Caco-2 (cell line): ENCODE data around the gene KLHL22. TPM values are rescaled to one million over a fixed set of nuclear protein-coding genes. Genes with fewer than 3 reads are reported as not detected.

ENCODE experiments used
- BruUV-seq: library from RNA; stranded (reverse); fragments of 400-500 nt; replicated peaks from 2 replicates; lab custom pipeline; 2021; lab: Mats Ljungman, UMichigan
- CTCF ChIA-PET: fragments of 300-600 bp; sonication (Branson Sonifier 250); formaldehyde crosslinking; loops from one replicate; lab custom pipeline; 2022; ENCODE audit warnings: antibody characterized with exemption; lab: Charles Lee
- POLR2A ChIA-PET: fragments of 300-600 bp; sonication (Branson Sonifier 250); formaldehyde crosslinking; loops from one replicate; lab custom pipeline; 2022; ENCODE audit warnings: antibody characterized with exemption; lab: Charles Lee
- DNase-seq, 2 experiments: peaks; one replicate each; pipeline versions ENCODE4 v3.0.0 to v3.0.0-alpha.2; 2020 to 2022
- H3K27me3 ChIP-seq: replicated peaks from 2 replicates; pipeline ENCODE4 v1.6.0; 2011; ENCODE audit warnings: low read length; ENCODE audit not compliant: control insufficient read depth, insufficient read depth
- H3K36me3 ChIP-seq: 2 replicates; pipeline ENCODE4 v1.5.1; 2011; ENCODE audit warnings: low read length; ENCODE audit not compliant: control insufficient read depth, insufficient read depth
- H3K4me1 ChIP-seq: fragments of 250-450 bp; sonication (Bioruptor Pico); 2 replicates; pipeline ENCODE4 v1.5.1; 2020; ENCODE audit warnings: mild to moderate bottlenecking
- H3K4me3 ChIP-seq: 2 replicates; pipeline ENCODE4 v1.5.1; 2011; ENCODE audit warnings: low read depth, mild to moderate bottlenecking, control low read depth, low read length
- H3K9me3 ChIP-seq: fragments of 250-450 bp; sonication (Bioruptor Pico); 2 replicates; pipeline ENCODE4 v1.5.1; 2020; ENCODE audit warnings: mild to moderate bottlenecking, moderate library complexity
- H3K27ac Mint-ChIP-seq: one replicate; pipeline ENCODE4 v1.8.0; 2022; ENCODE audit warnings: mixed read lengths; ENCODE audit not compliant: unreplicated experiment
- H3K27me3 Mint-ChIP-seq: one replicate; pipeline ENCODE4 v1.8.0; 2022; ENCODE audit warnings: mixed read lengths; ENCODE audit not compliant: insufficient read depth, unreplicated experiment
- H3K36me3 Mint-ChIP-seq: one replicate; pipeline ENCODE4 v1.8.0; 2022; ENCODE audit warnings: mild to moderate bottlenecking, mixed read lengths; ENCODE audit not compliant: insufficient read depth, unreplicated experiment
- H3K4me1 Mint-ChIP-seq: one replicate; pipeline ENCODE4 v1.8.0; 2022; ENCODE audit warnings: low read depth, mixed read lengths; ENCODE audit not compliant: unreplicated experiment
- H3K4me3 Mint-ChIP-seq: one replicate; pipeline ENCODE4 v1.8.0; 2022; ENCODE audit warnings: mild to moderate bottlenecking, moderate library complexity, mixed read lengths; ENCODE audit not compliant: unreplicated experiment
- H3K9me3 Mint-ChIP-seq: one replicate; pipeline ENCODE4 v1.8.0; 2022; ENCODE audit warnings: mixed read lengths; ENCODE audit not compliant: unreplicated experiment
- CTCF ChIP-seq, 2 experiments: fragments of 200-600 bp in 1 of 2; IDR thresholded peaks; 1 replicate in 1 of 2; 2 replicates in 1 of 2; pipeline versions ENCODE4 v1.5.1 to v1.8.0; 2011 to 2022; ENCODE audit warnings: antibody characterized with exemption in 1 of 2, control low read depth in 1 of 2, inconsistent platforms in 1 of 2, low read depth in 1 of 2, low read length in 1 of 2, mild to moderate bottlenecking in 1 of 2, moderate library complexity in 1 of 2; ENCODE audit not compliant: insufficient read depth in 1 of 2, severe bottlenecking in 1 of 2, unreplicated experiment in 1 of 2
- intact Hi-C: fragments of 100-400 bp; cut with micrococcal nuclease; formaldehyde crosslinking; loops from one replicate; pipeline ENCODE4 v1.10.0; 2022; ENCODE audit not compliant: unreplicated experiment
- total RNA-seq: library from RNA; stranded (reverse); gene quantifications from 2 replicates; pipeline ENCODE4 v1.2.3, GENCODE V29; 2022

The KLHL22 gene
- total RNA-seq, 1 experiment from 2014 or later = 24.4 TPM

- BruUV-seq = no TSS peak
- Mint-ChIP-seq H3K4me3 (no peak overlapping the region), H3K4me1 (no peaks in the 10 kb centered on the region), H3K27ac (no peak overlapping the region), H3K36me3 (no peaks in the 10 kb centered on the region), H3K27me3 (no peaks in the 10 kb centered on the region), H3K9me3 (no peaks in the 10 kb centered on the region)
- Histone ChIP-seq H3K4me1 (no peaks in the 10 kb centered on the region), H3K36me3 (no peaks in the 10 kb centered on the region), H3K4me3 (no peak overlapping the region), H3K27me3 (no peaks in the 10 kb centered on the region), H3K9me3 (no peaks in the 10 kb centered on the region)
- CTCF ChIA-PET = no interaction called here
- POLR2A ChIA-PET = no interaction called here
- no peak for DNase-seq
- no peak for TF ChIP-seq CTCF (IDR thresholded peaks at IDR 0.05; ENCODE audit: insufficient read depth in 1 of 2, low read depth in 1 of 2, low read length in 1 of 2, severe bottlenecking in 1 of 2, unreplicated experiment in 1 of 2)
- intact Hi-C loops = no loop called here
These were observed 81.1 kb downstream of the KLHL22 start for GRCh38 chr22:20414450-20414849.

GRCh38 chr22:20414059-20414440 is 81.5 kb downstream of the KLHL22 start:
- Mint-ChIP-seq H3K36me3 (no peaks in the 10 kb centered on the region), H3K4me1 (no peaks in the 10 kb centered on the region), H3K4me3 (no peak overlapping the region), H3K27me3 (no peaks in the 10 kb centered on the region), H3K27ac (no peak overlapping the region), H3K9me3 (no peaks in the 10 kb centered on the region)
- intact Hi-C loops = no loop called here
- Histone ChIP-seq H3K4me1 (no peaks in the 10 kb centered on the region), H3K27me3 (no peaks in the 10 kb centered on the region), H3K4me3 (no peak overlapping the region), H3K9me3 (no peaks in the 10 kb centered on the region), H3K36me3 (no peaks in the 10 kb centered on the region)
- POLR2A ChIA-PET = no interaction called here
- no peak for DNase-seq
- CTCF ChIA-PET = no interaction called here
- TF ChIP-seq CTCF (IDR thresholded peaks at IDR 0.05; ENCODE audit: insufficient read depth in 1 of 2, low read depth in 1 of 2, low read length in 1 of 2, severe bottlenecking in 1 of 2, unreplicated experiment in 1 of 2) = no peak
- no TSS peak for BruUV-seq

- DNase-seq = no peak
- Mint-ChIP-seq H3K27me3 (no peaks in the 10 kb centered on the region), H3K9me3 (no peaks in the 10 kb centered on the region), H3K4me3 (no peak overlapping the region), H3K36me3 (no peaks in the 10 kb centered on the region), H3K4me1 (no peaks in the 10 kb centered on the region), H3K27ac (no peak overlapping the region)
- no TSS peak for BruUV-seq
- no peak for TF ChIP-seq CTCF (IDR thresholded peaks at IDR 0.05; ENCODE audit: insufficient read depth in 1 of 2, low read depth in 1 of 2, low read length in 1 of 2, severe bottlenecking in 1 of 2, unreplicated experiment in 1 of 2)
- CTCF ChIA-PET = no interaction called here
- no peaks in the 10 kb centered on the region for H3K27me3 ChIP-seq
- intact Hi-C loops = no loop called here
- H3K4me3 ChIP-seq = no peak overlapping the region
- no peaks in the 10 kb centered on the region for H3K9me3 ChIP-seq
- no peaks in the 10 kb centered on the region for H3K4me1 ChIP-seq
- POLR2A ChIA-PET = no interaction called here
- no peaks in the 10 kb centered on the region for H3K36me3 ChIP-seq
These were observed 82.2 kb downstream of the KLHL22 start for GRCh38 chr22:20413217-20414058.
